ENCODE measurements around the gene UBE2U.

Gene UBE2U

GRCh38 chr1:64240206-64240605 lies 36.8 kb downstream of the UBE2U start:
- POLR2A ChIA-PET: no interaction called here
- no peak for DNase-seq (ENCODE audit: extremely low spot score)
- CTCF ChIA-PET: no interaction called here
- TF ChIP-seq CTCF (IDR thresholded peaks at IDR 0.05; ENCODE audit: control extremely low read depth, extremely low read depth, low read depth, missing control alignments): no peak

GRCh38 chr1:64241069-64241468 lies 37.6 kb downstream of the UBE2U start:
- no peak for DNase-seq (ENCODE audit: extremely low spot score)
- TF ChIP-seq CTCF (IDR thresholded peaks at IDR 0.05; ENCODE audit: control extremely low read depth, extremely low read depth, low read depth, missing control alignments): no peak
- CTCF ChIA-PET: no interaction called here
- POLR2A ChIA-PET: no interaction called here

- POLR2A ChIA-PET: no interaction called here
- CTCF ChIA-PET: interaction anchor here (1.2 to 2.6 kb wide), 4 partner anchors 26 to 625 kb away, joined by 5 to 12 read pairs (median 6); no protein-coding TSS in a partner anchor
- DNase-seq (ENCODE audit: extremely low spot score): no peak
- TF ChIP-seq CTCF (IDR thresholded peaks at IDR 0.05; ENCODE audit: control extremely low read depth, extremely low read depth, low read depth, missing control alignments): no peak
Measured at GRCh38 chr1:64242895-64243756, 39.7 kb downstream of the UBE2U start.

GRCh38 chr1:64243757-64244080 lies 40.3 kb downstream of the UBE2U start:
- ChIA-PET CTCF (interaction anchor here (0.6 to 2.6 kb wide), 6 partner anchors 25 to 627 kb away, joined by 3 to 12 read pairs (median 6); no protein-coding TSS in a partner anchor), POLR2A (no interaction called here)
- no peak for TF ChIP-seq CTCF (IDR thresholded peaks at IDR 0.05; ENCODE audit: control extremely low read depth, extremely low read depth, low read depth, missing control alignments)
- DNase-seq (ENCODE audit: extremely low spot score): no peak

- DNase-seq (ENCODE audit: extremely low spot score): no peak
- ChIA-PET CTCF (interaction anchor here (0.7 to 2.6 kb wide), 9 partner anchors 8 to 688 kb away, joined by 3 to 12 read pairs (median 5); no protein-coding TSS in a partner anchor), POLR2A (no interaction called here)
- TF ChIP-seq CTCF (IDR thresholded peaks at IDR 0.05; ENCODE audit: control extremely low read depth, extremely low read depth, low read depth, missing control alignments): no peak
Measured at GRCh38 chr1:64245495-64245894, 42.1 kb downstream of the UBE2U start.

GRCh38 chr1:64246294-64246917 lies 43.0 kb downstream of the UBE2U start:
- peak; percentile 31 for DNase-seq (ENCODE audit: extremely low spot score)
- POLR2A ChIA-PET: no interaction called here
- TF ChIP-seq CTCF (IDR thresholded peaks at IDR 0.05; ENCODE audit: control extremely low read depth, extremely low read depth, low read depth, missing control alignments): peak; percentile 67
- CTCF ChIA-PET: interaction anchor here (0.7 to 2.3 kb wide), 28 partner anchors 10 to 635 kb away, joined by 3 to 16 read pairs (median 3); no protein-coding TSS in a partner anchor

Measured in GM10248 (cell line).